ENCODE results near the gene TPM1. TPM values are rescaled to one million over a fixed set of nuclear protein-coding genes. Genes with fewer than 3 reads are reported as not detected.

TPM1 gene
- total RNA-seq, 4 donors from 2014 or later: 116 to 307 (median 226) TPM

DNA sequence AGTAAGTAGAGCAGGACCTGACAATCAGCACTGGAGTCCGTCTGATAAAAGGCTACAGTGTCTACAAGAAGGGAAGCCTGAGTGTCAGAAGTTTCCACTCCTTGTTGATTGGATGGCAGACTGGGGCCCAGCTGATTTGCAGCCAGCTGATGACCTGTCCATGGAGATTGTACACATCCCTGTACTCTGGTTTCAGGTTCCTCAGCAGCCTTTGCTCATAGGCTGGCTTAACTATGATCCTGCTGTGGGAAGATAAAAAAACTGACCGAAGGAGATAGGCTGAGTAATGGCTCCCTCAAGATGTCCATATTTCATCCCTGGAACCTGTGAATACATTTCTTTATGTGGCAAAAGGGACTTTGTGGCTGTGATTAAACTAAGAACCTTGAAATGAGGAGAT lies 67.4 kb downstream of the TPM1 start:
- no peak for TF ChIP-seq CTCF (IDR thresholded peaks at IDR 0.05)
- TF ChIP-seq POLR2A (IDR thresholded peaks at IDR 0.05): no peak
- Histone ChIP-seq H3K4me1 (no peaks in the 10 kb centered on the region), H3K27me3 (no peaks in the 10 kb centered on the region), H3K36me3 (no peaks in the 10 kb centered on the region), H3K27ac (no peak overlapping the region), H3K4me3 (replicated peaks in 1 of 3) (no peak overlapping the region), H3K9me3 (no peaks in the 10 kb centered on the region)
- DNase-seq: no peak
- WGBS, 2 donors: 86 to 92% methylated on average over 2 of the region's 2 CpGs
- intact Hi-C loops (cut with DNase I): no loop called here

DNA sequence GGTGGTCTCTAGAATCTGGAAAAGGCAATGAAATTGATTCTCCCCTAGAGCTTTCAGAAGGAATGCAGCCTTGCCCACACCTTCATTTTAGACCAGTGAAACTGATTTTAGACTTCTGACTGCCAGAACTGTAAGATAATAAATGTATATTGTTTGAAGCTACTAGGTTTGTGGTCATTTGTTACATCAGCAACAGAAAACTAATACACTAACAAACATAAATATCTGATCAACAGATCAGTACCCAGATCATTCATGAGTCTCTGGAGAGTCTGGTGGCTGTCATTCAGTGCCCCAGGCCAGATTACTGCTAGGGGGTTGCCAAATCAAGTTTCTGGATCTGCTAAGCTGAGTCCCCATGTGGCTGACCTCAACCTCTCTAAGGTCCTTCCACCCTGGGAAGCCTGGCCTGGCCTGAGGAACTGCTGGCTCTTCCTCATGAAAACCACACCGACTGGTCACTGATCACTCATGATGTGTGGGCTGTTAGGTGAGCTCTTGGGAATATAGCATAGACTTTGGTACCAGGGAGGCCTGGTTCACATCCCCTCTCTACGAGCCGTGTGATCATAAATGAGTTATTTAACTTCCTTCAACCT lies 68.0 kb downstream of the TPM1 start:
- no peak for DNase-seq
- H3K4me1 ChIP-seq: no peaks in the 10 kb centered on the region
- 86 to 93% methylated on average over 3 of the region's 3 CpGs for WGBS, 2 donors
- H3K36me3 ChIP-seq: no peaks in the 10 kb centered on the region
- no peak for TF ChIP-seq CTCF (IDR thresholded peaks at IDR 0.05)
- no peak for TF ChIP-seq POLR2A (IDR thresholded peaks at IDR 0.05)
- no peak overlapping the region for H3K4me3 ChIP-seq (replicated peaks in 1 of 3)
- no peaks in the 10 kb centered on the region for H3K9me3 ChIP-seq
- no peak overlapping the region for H3K27ac ChIP-seq
- no peaks in the 10 kb centered on the region for H3K27me3 ChIP-seq
- intact Hi-C loops (cut with DNase I): no loop called here

DNA sequence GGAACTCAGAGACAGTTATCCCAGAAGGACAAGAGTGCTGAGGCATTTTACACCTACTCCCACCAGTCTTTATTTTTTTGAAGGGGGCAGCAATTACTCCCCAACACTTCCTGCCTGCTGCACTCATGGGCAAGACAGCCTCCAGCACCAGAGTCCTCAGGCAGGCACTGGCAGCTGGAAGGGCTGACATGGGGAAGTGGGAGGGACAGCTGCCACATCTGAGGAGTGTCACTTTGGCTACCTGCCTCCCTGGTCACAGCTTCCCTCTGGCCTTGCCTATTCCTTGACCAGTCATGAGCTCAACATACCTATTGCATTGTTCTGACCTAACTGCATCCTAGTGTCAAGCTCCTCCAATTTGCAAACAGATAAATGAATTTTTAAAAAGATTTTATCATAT lies 68.9 kb downstream of the TPM1 start:
- Histone ChIP-seq H3K27me3 (no peaks in the 10 kb centered on the region), H3K4me3 (replicated peaks in 1 of 3) (no peak overlapping the region), H3K36me3 (no peaks in the 10 kb centered on the region), H3K4me1 (no peaks in the 10 kb centered on the region), H3K9me3 (no peaks in the 10 kb centered on the region), H3K27ac (no peak overlapping the region)
- TF ChIP-seq CTCF (IDR thresholded peaks at IDR 0.05) (no peak), POLR2A (IDR thresholded peaks at IDR 0.05) (no peak)
- no peak for DNase-seq
- intact Hi-C loops (cut with DNase I): no loop called here

GRCh38 chr15:63112871-63113270 lies 70.3 kb downstream of the TPM1 start:
- H3K4me3 ChIP-seq (replicated peaks in 1 of 3): no peak overlapping the region
- H3K36me3 ChIP-seq: no peaks in the 10 kb centered on the region
- H3K27me3 ChIP-seq: no peaks in the 10 kb centered on the region
- no peak for DNase-seq
- H3K27ac ChIP-seq: no peak overlapping the region
- intact Hi-C loops (cut with DNase I): no loop called here
- 93 to 97% methylated on average over 3 of the region's 3 CpGs for WGBS, 2 donors
- no peaks in the 10 kb centered on the region for H3K4me1 ChIP-seq
- no peaks in the 10 kb centered on the region for H3K9me3 ChIP-seq
- TF ChIP-seq POLR2A (IDR thresholded peaks at IDR 0.05) (no peak), CTCF (IDR thresholded peaks at IDR 0.05) (no peak)

- no peak for DNase-seq
- intact Hi-C loops (cut with DNase I): no loop called here
- H3K36me3 ChIP-seq: no peaks in the 10 kb centered on the region
- no peak overlapping the region for H3K27ac ChIP-seq
- no peaks in the 10 kb centered on the region for H3K9me3 ChIP-seq
- no peak overlapping the region for H3K4me3 ChIP-seq (replicated peaks in 1 of 3)
- TF ChIP-seq POLR2A (IDR thresholded peaks at IDR 0.05) (no peak), CTCF (IDR thresholded peaks at IDR 0.05) (no peak)
- H3K4me1 ChIP-seq: no peaks in the 10 kb centered on the region
- no peaks in the 10 kb centered on the region for H3K27me3 ChIP-seq
- 56 to 66% methylated on average over 2 of the region's 2 CpGs for WGBS, 2 donors
Measured at GRCh38 chr15:63114465-63114864, 71.9 kb downstream of the TPM1 start.

Other genes with a start within 250 kb of the TPM1 start
- gene LACTB, start 79.1 kb downstream of the TPM1 start, total RNA-seq: 10 to 100 TPM in 3 of 4 donors, 1 to 10 TPM in 1; 8.9 to 25.9 (median 12.1) TPM
- gene RPS27L, start 114.7 kb downstream of the TPM1 start, total RNA-seq: 100 to 1,000 TPM in 1 of 4 donors, 10 to 100 TPM in 3; 38.6 to 126 (median 88.9) TPM
- 10 to 100 TPM; 17.6 to 36.0 (median 22.1) TPM for gene RAB8B, start 146.9 kb downstream of the TPM1 start, total RNA-seq
- gene APH1B, start 234.9 kb downstream of the TPM1 start, total RNA-seq: 10 to 100 TPM; 22.9 to 35.3 (median 27.8) TPM